ENCODE data around the gene ZSCAN9.

The ZSCAN9 gene

GRCh38 chr6:28225056-28225834 is at the start of gene ZSCAN9:
TSS of gene ZSCAN9 (plus strand) at chr6:28225275. CDS start at chr6:28227085, 1,810 bp downstream.
- peak; percentile 54 for DNase-seq (ENCODE audit: low spot score)

DNA sequence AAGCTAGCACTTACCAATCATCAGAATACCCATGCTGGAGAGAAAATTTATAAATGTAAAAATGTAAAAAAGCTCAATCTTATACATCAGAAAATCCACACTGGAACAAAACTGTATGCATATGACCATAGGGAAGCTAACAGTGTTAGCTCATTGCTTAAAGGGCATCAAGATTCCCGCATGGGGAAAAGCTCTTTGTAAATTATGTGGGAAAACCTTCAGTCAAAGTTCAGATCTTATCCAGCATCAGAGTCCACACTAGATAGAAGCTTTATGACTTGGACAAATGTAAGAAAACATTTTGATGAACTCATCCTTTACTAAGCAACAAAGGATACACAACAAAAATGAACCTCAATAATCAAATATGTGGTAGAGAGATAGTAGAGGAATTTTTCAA is 48.7 kb upstream of the ZSCAN9 start:
- DNase-seq (ENCODE audit: low spot score): no peak

DNA sequence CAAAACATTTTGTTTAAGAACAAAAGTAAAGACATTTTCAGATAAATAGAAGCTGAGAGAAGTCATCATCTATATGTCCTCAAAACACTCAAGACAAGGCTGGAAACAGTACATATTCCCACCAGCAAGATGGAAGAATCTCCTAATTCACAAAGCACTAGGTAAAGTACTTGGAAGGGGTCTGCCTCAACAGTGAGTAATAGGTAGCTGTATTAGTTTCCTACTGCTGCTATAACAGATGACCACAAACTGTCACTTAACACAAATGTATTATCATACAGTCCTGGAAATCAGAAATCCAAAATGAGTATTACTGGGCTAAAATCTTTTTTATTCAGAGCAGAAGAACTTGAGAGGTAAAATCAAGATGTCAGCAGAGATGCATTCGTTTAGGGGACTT is 42.8 kb upstream of the ZSCAN9 start:
- no peak for DNase-seq (ENCODE audit: low spot score)

DNA sequence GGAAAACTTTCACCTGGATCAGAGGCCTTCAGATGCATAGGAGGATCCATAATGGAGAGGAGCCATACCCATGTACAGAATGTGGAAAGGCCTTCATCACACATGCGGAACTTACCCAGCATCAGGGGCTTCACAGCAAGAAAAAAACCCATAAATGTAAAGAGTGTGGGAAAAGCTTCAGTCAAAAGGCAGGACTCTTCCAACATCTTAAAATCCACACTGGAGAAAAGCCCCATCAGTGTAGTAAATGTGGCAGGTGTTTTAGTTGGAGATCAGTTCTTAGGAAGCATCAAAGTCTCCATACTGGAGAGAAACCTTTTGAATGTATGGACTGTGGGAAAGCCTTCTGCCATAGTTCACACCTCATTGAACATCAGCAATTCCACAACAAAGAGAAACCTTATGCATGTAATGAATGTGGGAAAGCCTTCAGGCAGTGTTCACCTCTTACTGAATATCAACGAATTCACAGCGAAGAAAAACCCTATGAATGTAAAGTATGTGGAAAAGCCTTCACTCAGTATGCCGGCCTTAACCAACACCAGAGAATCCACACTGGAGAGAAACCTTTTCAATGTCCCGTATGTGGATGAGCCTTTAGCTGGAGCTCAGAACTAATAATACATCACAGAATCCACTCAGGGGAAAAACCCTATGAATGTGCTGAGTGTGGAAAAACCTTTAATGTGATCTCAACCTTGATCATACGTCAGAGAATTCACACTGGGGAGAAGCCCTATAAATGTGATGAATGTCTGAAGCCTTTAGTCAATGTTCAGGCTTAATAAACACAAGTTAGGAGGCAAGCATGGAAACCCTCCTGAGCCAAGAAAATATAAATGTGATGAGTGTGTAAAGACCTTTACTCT is 36.7 kb upstream of the ZSCAN9 start:
- no peak for DNase-seq (ENCODE audit: low spot score)

DNA sequence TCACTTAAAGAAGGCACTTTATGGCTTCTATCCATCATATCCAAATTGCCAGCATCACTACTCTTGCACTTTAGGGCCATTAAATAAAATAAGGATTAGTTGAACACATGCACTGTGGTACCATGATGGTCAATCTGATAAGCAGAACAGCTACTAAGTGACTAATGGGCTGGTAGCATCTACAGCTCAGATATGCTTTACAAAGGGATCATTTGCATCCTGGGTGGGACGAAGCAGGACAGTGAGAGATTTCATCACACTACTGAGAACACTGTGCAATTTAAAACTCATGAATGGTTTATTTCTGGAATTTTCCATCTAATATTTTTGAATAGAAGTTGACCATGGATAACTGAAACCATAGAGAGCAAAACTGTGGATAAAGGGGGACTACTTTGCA is 25.1 kb upstream of the ZSCAN9 start:
- no peak for DNase-seq (ENCODE audit: low spot score)

GRCh38 chr6:28203201-28203600 is 21.9 kb upstream of the ZSCAN9 start:
- DNase-seq (ENCODE audit: low spot score): no peak

- DNase-seq (ENCODE audit: low spot score): no peak
Observed at GRCh38 chr6:28205879-28206278, 19.2 kb upstream of the ZSCAN9 start.

GRCh38 chr6:28206527-28206926 is 18.5 kb upstream of the ZSCAN9 start:
- DNase-seq (ENCODE audit: low spot score): no peak

DNA sequence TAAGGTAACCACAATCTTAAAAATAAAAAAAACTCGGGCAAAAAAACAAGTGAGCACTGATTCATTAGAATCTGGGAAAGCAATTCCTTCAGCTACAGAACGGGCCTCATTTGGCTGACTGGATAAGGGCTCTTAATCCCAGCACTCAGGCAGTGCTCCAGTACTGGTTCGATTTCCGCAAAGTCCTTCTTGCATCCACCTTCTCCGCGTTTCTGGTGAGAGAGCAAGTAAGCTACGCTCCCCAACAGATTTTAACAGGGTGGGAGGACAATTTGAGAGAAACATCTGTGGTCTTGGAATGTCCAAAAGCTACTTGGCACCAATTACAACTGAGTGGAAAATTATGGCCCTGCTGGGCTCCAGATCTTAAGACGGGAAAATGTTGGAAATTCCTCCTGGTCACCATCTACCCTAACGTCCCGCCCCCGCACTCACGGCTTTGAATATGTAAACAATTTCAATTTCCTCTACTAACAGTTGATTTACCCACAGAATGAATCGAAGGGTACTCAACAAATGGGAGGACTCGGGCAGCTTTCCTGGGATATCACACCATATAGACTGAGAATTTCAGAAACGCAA is 18.1 kb upstream of the ZSCAN9 start:
- no peak for DNase-seq (ENCODE audit: low spot score)

GRCh38 chr6:28207510-28208110 is 17.5 kb upstream of the ZSCAN9 start:
- no peak for DNase-seq (ENCODE audit: low spot score)

DNA sequence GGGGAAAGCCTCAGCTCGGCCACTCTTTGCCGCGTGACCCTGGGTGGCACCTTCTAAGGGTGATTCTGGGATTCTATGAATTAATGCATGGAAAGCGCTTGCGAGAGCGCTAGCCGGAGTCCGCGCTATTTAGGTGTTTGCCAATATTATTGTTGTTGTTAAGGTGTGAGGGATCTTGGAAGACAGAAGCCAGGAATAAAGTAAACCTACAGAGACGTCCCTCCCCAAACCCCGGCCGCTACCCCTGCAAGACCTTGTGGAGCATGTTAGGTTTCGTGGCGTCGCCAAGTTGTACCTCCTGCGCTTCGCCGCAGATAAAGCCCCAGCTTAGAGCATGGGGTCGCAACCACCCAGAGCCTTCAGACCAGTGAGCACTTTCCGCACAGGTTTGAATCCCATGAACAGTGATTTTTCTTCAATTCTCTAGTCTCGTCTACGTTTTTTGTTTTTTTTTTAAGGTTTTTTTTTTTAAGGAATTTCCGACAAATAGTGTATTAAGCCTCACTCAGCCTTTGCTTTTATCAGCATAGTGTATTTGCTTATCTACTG is 16.9 kb upstream of the ZSCAN9 start:
- DNase-seq (ENCODE audit: low spot score): no peak

GRCh38 chr6:28209753-28210535 is 15.1 kb upstream of the ZSCAN9 start:
- DNase-seq (ENCODE audit: low spot score): no peak

DNA sequence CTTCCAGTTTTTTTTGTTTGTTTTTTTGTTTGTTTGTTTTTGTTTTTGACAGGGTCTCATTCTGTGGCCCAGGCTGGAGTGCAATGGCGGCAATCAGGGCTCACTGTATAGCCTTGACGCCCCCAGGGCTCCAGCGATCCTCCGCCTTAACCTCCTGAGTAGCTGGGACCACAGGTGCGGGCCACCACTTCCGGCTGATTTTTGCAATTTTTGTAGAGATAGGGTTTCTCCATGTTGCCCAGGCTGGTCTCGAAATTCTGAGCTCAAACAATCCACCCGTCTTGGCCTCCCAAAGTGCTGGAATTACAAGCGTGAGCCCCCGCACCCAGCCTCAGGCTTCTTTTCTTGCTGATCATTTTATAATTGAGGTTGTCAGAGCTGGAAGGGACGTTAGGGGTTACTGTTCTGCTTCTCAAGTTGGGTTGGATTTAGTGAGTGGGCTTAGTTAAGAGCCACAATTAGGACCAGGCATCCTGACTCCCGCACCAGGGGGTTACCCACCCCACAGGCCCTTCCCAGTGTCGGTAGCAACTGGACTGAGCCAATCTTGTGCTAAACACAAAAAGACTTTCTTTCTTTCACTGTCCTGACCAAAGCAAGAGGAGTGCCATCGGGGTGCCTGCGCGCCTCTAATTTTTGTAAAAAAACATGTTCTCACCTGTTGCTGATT is 13.1 kb upstream of the ZSCAN9 start:
- DNase-seq (ENCODE audit: low spot score): no peak

- DNase-seq (ENCODE audit: low spot score): no peak
Observed at GRCh38 chr6:28212510-28213212, 12.4 kb upstream of the ZSCAN9 start.

- no peak for DNase-seq (ENCODE audit: low spot score)
Observed at GRCh38 chr6:28213213-28213523, 11.9 kb upstream of the ZSCAN9 start.

DNA sequence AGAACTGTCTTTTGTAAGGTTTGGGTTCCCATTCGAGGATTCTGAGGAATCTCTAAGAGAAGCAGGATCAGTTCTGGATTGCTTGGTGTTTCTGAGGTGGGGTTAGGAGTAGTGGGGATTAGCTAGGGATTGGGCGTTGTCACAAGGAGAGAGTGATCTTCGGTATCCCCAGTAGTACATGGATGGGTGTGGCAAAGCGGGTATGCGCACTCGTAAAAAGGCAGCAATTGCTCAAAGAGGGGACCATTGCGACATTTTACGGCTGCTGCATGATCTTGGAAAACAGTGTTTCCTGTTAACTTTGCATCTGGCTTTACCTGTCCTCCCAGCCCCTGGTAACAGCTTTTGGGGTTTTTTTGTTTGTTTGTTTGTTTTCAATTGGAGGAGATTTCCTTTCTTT is 9.7 kb upstream of the ZSCAN9 start:
- no peak for DNase-seq (ENCODE audit: low spot score)

DNA sequence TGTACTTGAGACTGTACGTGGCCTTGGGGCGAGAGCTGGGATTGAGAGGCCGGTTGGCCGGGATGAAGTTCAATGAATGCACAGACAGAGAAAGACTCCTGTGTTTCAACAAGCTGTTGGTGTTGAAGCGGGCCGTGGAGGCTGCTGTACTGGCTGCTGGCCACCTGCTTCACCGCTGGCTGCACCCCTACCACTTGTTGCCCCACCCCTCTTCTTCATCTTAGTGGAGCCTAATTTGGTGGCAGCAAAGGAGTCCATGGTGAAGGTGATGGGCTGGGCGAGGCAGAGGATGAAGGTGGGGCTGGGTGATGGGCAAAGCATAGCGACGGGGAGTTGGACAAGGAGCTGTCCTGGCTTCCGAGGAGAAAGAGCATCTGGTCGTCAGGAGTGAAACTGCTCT is 7.2 kb upstream of the ZSCAN9 start:
- DNase-seq (ENCODE audit: low spot score): no peak

GRCh38 chr6:28218312-28219248 is 6.5 kb upstream of the ZSCAN9 start:
- DNase-seq (ENCODE audit: low spot score): peak; percentile 68

Data from HuH-7.5 (cell line).